Activated CD4-positive, alpha-beta T cell treated with anti-CD3 and anti-CD28 coated beads, Interleukin-2, amount 10 ng/mL, durations not matched to agents 7 days and 5 days (primary cell): Measurements from ENCODE around the gene PACSIN2. TPM values are rescaled to one million over a fixed set of nuclear protein-coding genes. Genes with fewer than 3 reads are reported as not detected.
A peak's percentile ranks its signal among the peaks of the same experiment; 100 is the strongest.
"Not testable (repeated sequence)": the region's sequence is repeated elsewhere in the genome, so short reads cannot be mapped to it uniquely, and the experiment has no call there.

Experiments used
- CTCF ChIA-PET: fragments of 350-600 bp; sonication (Branson Sonifier 250); formaldehyde crosslinking; loops from one replicate; lab custom pipeline; 2021; ENCODE audit warnings: antibody characterized with exemption; lab: Charles Lee
- POLR2A ChIA-PET: fragments of 350-600 bp; sonication (Branson Sonifier 250); formaldehyde crosslinking; loops from one replicate; lab custom pipeline; 2021; ENCODE audit warnings: antibody characterized with exemption; lab: Charles Lee
- DNase-seq: peaks from one replicate; pipeline ENCODE4 v3.0.0-alpha.2; 2020
- H3K27ac Mint-ChIP-seq: one replicate; pipeline ENCODE4 v1.8.0; 2021; ENCODE audit warnings: mild to moderate bottlenecking, moderate library complexity, mixed read lengths
- H3K27me3 Mint-ChIP-seq: one replicate; pipeline ENCODE4 v1.8.0; 2021; ENCODE audit warnings: mixed read lengths
- H3K36me3 Mint-ChIP-seq: one replicate; pipeline ENCODE4 v1.8.0; 2021; ENCODE audit warnings: low read depth, mixed read lengths
- H3K4me1 Mint-ChIP-seq: one replicate; pipeline ENCODE4 v1.8.0; 2021; ENCODE audit warnings: mixed read lengths
- H3K4me3 Mint-ChIP-seq: one replicate; pipeline ENCODE4 v1.8.0; 2021; ENCODE audit warnings: mild to moderate bottlenecking, moderate library complexity, mixed read lengths
- H3K9me3 Mint-ChIP-seq: one replicate; pipeline ENCODE4 v1.8.0; 2021; ENCODE audit warnings: mixed read lengths
- total RNA-seq, 2 experiments: library from RNA; stranded (reverse); gene quantifications; one replicate each; pipeline ENCODE4 v1.2.3, GENCODE V29; 2021

The PACSIN2 gene
- total RNA-seq, 2 experiments from 2014 or later, result 32.3 to 35.8 TPM

DNA sequence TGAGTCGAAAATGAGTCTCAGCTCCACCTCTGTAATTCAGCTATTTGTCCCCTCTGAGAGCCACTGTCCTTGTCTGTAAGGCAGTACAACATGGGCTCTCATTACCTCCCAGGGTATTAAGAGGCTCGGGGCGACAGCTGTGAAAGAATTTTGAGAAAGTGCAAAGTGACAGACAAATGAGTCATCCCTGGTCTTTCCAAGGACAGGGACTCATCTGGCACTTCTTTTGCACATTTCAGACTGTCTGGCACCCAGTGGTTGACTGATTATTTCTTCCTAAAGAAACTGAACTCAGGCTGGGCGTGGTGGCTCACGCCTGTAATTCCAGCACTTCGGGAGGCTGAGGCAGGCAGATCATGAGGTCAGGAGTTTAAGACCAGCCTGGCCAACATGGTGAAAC lies 95.8 kb downstream of the PACSIN2 start:
- Mint-ChIP-seq H3K4me1 (peaks cover 13% of the 10 kb centered on the region), H3K27ac (no peak overlapping the region), H3K36me3 (no peaks in the 10 kb centered on the region), H3K27me3 (no peaks in the 10 kb centered on the region), H3K9me3 (no peaks in the 10 kb centered on the region), H3K4me3 (no peak overlapping the region)
- no peak for DNase-seq
- CTCF ChIA-PET, result no interaction called here
- POLR2A ChIA-PET, result no interaction called here

DNA sequence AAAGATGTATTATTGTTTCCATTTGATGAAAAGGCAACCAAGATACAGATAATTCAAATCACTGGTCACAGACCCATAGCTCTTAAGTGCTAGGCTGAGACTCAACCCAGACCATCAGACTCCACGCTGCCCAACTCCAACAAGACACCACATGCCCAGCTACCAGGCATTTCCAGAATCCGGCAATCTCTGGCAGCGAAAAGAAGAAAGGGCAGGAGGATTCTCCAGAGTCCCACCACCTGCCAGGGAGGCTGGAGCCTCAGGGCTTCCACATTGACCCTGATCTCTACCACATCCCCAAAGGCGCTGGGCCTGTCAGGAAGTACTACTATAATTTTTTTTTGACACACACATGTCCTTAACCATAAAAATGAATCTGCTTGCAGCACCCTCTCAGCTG lies 96.4 kb downstream of the PACSIN2 start:
- H3K4me3 Mint-ChIP-seq, result no peak overlapping the region
- no peak for DNase-seq
- POLR2A ChIA-PET, result no interaction called here
- no peaks in the 10 kb centered on the region for H3K36me3 Mint-ChIP-seq
- no peaks in the 10 kb centered on the region for H3K9me3 Mint-ChIP-seq
- CTCF ChIA-PET, result interaction anchor here (1.2 kb wide), 1 partner anchor 13 kb away, joined by 4 read pairs; no protein-coding TSS in a partner anchor
- no peak overlapping the region for H3K27ac Mint-ChIP-seq
- H3K4me1 Mint-ChIP-seq, result peaks cover 12% of the 10 kb centered on the region
- H3K27me3 Mint-ChIP-seq, result no peaks in the 10 kb centered on the region

DNA sequence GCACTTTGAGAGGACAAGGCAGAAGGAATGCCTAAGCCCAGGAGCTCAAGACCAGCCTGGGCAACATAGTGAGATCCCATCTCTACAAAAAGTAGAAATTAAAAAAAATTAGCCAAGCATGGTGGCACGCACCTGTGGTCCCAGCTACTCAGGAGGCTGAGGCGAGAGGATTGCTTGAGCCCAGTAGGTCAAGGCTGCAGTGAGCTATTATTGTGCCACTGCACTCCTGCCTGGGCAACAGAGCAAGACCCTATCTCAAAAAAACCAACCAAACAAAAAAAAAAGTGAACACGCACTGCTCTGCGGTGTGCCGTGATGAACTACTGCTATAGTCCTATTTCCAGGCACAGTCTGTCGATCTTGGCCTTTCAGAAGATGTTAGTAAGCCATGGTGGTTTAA lies 97.6 kb downstream of the PACSIN2 start:
- H3K36me3 Mint-ChIP-seq, H3K9me3 Mint-ChIP-seq, H3K4me1 Mint-ChIP-seq, H3K27ac Mint-ChIP-seq, POLR2A ChIA-PET, CTCF ChIA-PET, H3K4me3 Mint-ChIP-seq, DNase-seq, H3K27me3 Mint-ChIP-seq: not testable (repeated sequence)

DNA sequence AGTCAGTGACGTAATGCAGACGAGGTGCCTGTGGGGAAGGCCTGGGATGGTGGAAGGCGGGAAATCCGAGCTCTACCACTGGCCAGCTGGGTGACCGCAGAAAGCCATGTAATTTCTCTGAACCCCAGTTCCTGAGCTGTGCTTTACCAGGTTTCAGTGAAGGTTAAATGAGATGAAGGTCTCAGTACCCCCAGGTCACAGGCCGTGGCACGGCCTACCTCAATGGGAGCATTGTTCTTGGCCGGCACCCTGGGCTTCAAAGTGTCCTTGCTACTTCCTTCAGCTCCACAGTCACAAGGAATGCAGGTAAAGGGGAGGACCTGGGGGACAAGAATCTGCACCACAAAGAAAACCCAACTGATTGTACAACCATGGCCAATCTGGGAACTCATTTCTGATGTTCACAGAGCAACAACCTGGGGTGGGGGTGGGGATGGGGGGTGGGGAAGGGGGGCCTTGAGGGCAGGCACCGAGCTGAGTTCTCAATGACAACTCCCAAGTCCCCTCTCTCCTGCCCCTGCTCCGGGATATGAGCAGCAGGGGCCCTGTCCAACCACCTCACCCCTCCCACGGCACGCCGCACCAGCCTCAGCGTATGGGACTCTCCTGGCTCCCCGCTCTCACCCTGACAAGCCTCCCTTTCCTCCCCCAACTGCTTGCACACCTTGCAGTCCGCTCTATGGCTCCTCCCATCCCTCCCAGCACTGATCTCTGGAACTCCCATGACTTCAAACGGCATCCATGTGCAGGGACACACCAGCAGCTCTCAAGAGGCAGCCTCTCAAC lies 98.8 kb downstream of the PACSIN2 start:
- Mint-ChIP-seq H3K27ac (no peak overlapping the region), H3K4me1 (no peaks in the 10 kb centered on the region), H3K9me3 (no peaks in the 10 kb centered on the region), H3K36me3 (peaks cover 3% of the 10 kb centered on the region), H3K27me3 (no peaks in the 10 kb centered on the region), H3K4me3 (no peak overlapping the region)
- ChIA-PET CTCF (interaction anchor here (0.6 kb wide), 1 partner anchor 111 kb away, joined by 3 read pairs; no protein-coding TSS in a partner anchor), POLR2A (no interaction called here)
- DNase-seq, result no peak

DNA sequence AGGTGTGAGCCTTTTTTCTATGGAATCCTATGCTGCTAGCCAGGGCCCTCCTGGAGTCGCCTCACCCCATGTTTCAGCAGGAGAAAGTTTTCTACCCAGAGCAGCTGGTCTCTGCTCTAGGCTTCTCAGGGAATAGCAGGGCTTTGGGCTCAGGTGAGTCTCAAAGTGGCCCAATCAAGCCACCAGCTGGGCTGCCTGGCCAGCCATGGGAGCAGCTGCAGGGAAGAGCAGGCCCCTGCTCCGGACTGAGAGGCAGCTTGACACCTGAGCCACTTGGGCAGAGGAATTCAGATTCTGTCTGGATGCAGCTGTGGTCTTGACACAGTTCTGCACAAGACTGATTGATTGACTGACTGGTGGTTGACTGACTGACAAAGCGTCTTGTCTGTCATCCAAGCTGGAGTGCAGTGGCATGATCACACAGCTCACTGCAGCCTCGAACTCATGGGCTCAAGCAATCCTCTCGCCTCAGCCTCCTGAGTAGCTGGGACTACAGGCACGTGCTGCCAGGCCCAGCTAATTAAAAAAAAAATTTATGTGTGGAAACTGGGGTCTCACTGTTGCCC lies 100.4 kb downstream of the PACSIN2 start:
- H3K4me1 Mint-ChIP-seq, result no peaks in the 10 kb centered on the region
- ChIA-PET CTCF (no interaction called here), POLR2A (no interaction called here)
- no peak for DNase-seq
- H3K4me3 Mint-ChIP-seq, result no peak overlapping the region
- H3K27me3 Mint-ChIP-seq, result no peaks in the 10 kb centered on the region
- no peaks in the 10 kb centered on the region for H3K9me3 Mint-ChIP-seq
- no peak overlapping the region for H3K27ac Mint-ChIP-seq
- H3K36me3 Mint-ChIP-seq, result peaks cover 3% of the 10 kb centered on the region

DNA sequence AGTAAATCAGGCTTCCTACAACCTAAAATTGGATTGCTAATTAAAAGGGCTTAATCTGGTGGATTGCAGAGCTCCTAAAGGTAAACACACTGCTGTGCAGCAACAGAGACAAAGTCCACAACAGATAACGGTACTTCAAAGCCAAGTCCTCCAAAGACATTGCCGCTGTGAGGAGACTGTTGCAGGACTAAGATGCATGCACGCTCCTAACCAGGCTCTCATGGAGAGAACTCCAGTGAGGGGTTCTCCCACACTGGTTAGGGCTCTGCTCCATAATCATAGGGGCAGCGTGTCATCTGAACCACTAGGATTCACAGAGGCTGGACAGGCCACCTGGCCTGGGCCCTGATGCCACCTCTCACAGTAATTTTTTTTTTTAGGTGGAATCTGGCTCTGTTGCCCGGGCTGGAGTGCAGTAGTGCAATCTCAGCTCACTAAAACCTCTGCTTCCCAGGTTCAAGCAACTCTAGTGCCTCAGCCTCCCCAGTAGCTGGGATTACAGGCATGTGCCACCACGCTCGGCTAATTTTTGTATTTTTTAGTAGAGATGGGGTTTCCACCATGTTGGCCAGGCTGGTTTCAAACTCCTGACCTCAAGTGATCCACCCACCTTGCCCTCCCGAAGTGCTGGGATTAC lies 101.0 kb downstream of the PACSIN2 start:
- no peak for DNase-seq
- Mint-ChIP-seq H3K27ac (no peak overlapping the region), H3K27me3 (no peaks in the 10 kb centered on the region), H3K36me3 (peaks cover 3% of the 10 kb centered on the region), H3K4me3 (no peak overlapping the region), H3K9me3 (no peaks in the 10 kb centered on the region), H3K4me1 (no peaks in the 10 kb centered on the region)
- POLR2A ChIA-PET, result no interaction called here
- CTCF ChIA-PET, result interaction anchor here (1.2 kb wide), 1 partner anchor 11 kb away, joined by 3 read pairs; no protein-coding TSS in a partner anchor

DNA sequence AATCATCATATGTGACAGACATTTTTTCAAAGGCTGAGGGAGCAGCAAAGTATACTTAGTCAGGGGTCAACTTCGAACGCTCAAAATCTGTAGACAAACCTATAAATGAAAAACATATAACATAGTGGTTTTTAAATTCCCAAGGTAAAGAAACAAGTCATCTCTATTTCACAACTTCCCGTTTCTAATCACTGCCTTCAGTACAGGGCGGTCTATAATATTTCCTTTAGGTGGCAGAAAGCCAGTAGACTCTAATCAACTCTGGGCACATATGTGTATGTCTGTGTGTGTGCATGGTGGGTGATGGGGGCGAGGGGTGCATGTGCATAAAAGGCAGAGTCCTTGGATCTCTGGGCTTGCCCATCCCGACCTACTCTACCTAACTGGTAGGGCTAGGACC lies 102.9 kb downstream of the PACSIN2 start:
- ChIA-PET POLR2A (no interaction called here), CTCF (no interaction called here)
- Mint-ChIP-seq H3K4me3 (no peak overlapping the region), H3K36me3 (peaks cover 3% of the 10 kb centered on the region), H3K4me1 (no peaks in the 10 kb centered on the region), H3K27me3 (no peaks in the 10 kb centered on the region), H3K27ac (no peak overlapping the region), H3K9me3 (no peaks in the 10 kb centered on the region)
- DNase-seq, result no peak

DNA sequence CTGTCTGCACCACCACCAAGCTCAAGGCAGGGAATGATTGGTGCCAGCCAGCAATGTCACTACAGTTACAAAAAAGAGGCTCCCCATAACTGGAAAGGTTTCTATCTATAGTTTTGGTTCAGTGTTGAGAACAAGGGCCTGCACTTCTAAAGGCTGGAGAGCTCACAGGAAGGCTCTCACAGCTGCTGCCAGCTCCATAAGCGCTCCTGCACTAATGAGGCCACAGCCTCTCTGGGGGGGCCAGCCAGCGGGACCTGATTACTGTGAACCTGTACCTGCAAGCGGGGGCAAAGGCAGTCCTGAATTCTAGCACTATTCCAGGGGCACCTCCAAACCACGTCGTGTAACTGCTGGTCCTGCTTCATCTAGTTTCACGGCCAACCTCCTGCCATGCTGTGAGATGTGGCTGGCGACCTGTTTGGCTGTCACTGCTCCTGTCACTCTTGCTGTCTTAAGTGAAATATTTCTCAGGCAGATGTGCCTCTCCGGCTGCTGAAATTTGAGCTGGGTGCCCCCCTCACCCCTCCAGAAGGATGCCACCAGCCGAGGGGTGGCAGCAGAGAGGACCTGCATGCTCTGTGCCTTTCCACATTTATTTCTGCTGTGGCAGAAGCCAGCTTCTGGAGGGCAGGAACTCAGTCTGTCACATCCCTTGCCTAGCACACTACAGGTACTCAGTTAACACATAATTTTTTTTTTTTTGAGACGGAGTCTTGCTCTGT lies 104.6 kb downstream of the PACSIN2 start:
- no peak overlapping the region for H3K27ac Mint-ChIP-seq
- CTCF ChIA-PET, result interaction anchor here (1.0 to 1.1 kb wide), 2 partner anchors 17 to 43 kb away, joined by 3 read pairs; no protein-coding TSS in a partner anchor
- no peak overlapping the region for H3K4me3 Mint-ChIP-seq
- H3K9me3 Mint-ChIP-seq, result no peaks in the 10 kb centered on the region
- DNase-seq, result no peak
- no peaks in the 10 kb centered on the region for H3K4me1 Mint-ChIP-seq
- H3K36me3 Mint-ChIP-seq, result peaks cover 3% of the 10 kb centered on the region
- POLR2A ChIA-PET, result interaction anchor here (0.6 kb wide), 1 partner anchor 162 kb away, joined by 4 read pairs; no protein-coding TSS in a partner anchor
- H3K27me3 Mint-ChIP-seq, result no peaks in the 10 kb centered on the region

DNA sequence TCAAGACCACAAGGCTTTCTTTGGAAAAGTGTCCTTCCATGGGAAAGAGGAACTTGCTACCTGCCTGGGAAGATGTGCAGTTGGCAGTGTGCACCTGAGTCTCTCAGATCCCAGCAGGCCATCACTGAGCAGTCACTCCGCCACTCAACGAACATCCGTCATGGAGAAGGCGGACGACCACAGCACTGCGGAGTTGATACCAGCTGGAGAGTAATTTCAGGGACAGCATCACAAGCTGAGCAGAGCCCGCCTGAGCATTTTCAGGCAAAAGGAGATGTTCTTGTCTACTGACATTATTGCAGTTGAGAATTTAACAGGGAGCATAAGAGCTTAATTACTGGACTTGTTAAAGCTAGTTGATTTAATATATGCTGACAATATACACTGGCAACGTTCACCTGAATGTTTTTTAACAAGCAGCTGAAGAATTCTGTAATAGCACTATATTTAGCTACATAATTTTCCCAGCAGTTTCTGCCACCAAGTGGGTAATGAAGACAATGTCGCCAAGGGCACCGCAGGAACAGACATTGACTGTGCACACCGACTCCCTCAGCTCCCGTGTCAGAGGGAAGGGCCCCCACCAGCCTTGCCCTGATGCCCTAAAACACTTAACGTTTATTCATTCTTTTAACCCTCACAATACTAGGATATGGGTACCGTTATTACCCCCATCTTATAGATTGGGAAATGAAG lies 105.4 kb downstream of the PACSIN2 start:
- H3K4me3 Mint-ChIP-seq, result no peak overlapping the region
- ChIA-PET CTCF (interaction anchor here (1.0 to 1.1 kb wide), 3 partner anchors 18 to 42 kb away, joined by 3 read pairs; no protein-coding TSS in a partner anchor), POLR2A (interaction anchor here (0.6 kb wide), 1 partner anchor 161 kb away, joined by 4 read pairs; no protein-coding TSS in a partner anchor)
- no peak for DNase-seq
- no peak overlapping the region for H3K27ac Mint-ChIP-seq
- no peaks in the 10 kb centered on the region for H3K9me3 Mint-ChIP-seq
- H3K27me3 Mint-ChIP-seq, result no peaks in the 10 kb centered on the region
- no peaks in the 10 kb centered on the region for H3K4me1 Mint-ChIP-seq
- H3K36me3 Mint-ChIP-seq, result peaks cover 3% of the 10 kb centered on the region

DNA sequence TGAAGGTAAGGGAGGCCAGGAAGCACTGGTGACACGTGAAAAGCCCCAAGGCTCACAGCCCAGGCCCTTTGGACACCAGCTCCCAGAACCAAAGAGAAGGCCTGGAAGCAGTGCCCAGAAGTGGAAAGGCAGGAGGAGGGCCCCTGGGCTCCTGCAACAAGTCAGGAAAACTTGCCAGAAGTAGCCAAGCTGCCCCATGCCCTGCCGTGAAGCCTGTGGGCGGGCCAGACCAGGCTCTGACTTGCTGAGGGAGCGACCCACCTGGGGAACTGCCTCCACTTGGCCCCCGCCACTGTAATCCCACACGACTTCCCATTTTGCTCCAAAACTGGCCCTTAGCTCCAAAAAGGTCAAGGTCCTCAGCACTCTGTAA lies 106.6 kb downstream of the PACSIN2 start:
- Mint-ChIP-seq H3K9me3 (no peaks in the 10 kb centered on the region), H3K4me3 (no peak overlapping the region), H3K27ac (peak overlapping the region; percentile 78), H3K36me3 (peaks cover 3% of the 10 kb centered on the region), H3K27me3 (no peaks in the 10 kb centered on the region), H3K4me1 (no peaks in the 10 kb centered on the region)
- ChIA-PET CTCF (interaction anchor here (1.0 kb wide), 1 partner anchor 26 kb away, joined by 3 read pairs; no protein-coding TSS in a partner anchor), POLR2A (no interaction called here)
- no peak for DNase-seq

DNA sequence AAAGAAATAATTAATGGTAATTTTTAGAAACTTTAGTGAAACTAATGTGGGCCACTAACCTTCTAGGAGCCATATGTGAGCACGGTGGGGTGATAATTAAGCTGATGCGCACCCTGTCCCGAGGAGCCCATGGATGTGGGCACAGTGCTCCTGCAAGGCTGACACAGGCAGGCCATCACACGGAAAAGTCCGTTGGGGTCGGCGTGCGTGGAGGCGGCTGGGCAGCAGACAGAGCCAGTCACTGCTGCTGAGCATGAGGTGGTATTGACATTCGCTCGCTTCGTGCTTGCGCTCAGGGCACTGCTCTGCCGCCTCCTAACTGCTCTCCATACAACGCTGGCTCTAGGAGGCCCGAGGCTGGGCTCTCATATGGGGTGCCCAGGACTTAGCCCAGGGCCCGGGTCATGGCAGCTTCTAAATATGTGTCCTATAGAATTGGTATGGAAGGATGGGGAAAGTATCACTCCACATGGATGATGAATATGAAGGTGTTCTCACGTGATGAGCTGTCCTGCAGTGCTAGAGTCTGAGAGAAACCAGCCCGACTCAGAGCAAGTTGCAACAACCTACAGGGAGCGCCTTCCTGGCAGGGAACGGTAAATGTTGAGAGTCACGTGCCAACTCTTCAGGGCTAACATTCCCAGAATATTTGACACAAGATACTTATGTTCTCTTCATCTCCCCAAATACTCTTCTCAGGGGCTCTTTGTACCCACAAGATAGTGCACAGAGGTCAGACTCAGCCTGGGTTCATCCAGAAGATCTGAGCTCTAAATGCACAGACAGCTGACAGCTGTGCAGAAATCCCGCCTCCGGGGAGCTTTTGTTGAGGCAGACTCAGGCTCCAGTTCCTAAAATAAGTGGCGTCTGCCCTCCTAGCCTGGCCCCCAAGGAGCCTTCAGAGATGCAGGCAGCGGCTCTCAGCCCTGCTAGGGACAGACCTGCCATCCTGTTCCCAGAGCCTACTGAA lies 107.3 kb downstream of the PACSIN2 start:
- no peak overlapping the region for H3K4me3 Mint-ChIP-seq
- POLR2A ChIA-PET, result no interaction called here
- H3K4me1 Mint-ChIP-seq, result no peaks in the 10 kb centered on the region
- CTCF ChIA-PET, result interaction anchor here (1.1 kb wide), 1 partner anchor 31 kb away, joined by 3 read pairs; no protein-coding TSS in a partner anchor
- no peaks in the 10 kb centered on the region for H3K9me3 Mint-ChIP-seq
- no peaks in the 10 kb centered on the region for H3K27me3 Mint-ChIP-seq
- no peak for DNase-seq
- no peak overlapping the region for H3K27ac Mint-ChIP-seq
- H3K36me3 Mint-ChIP-seq, result peaks cover 3% of the 10 kb centered on the region
